Central memory CD4-positive, alpha-beta T cell (primary cell): ENCODE data around the gene OTUD5.
A peak's percentile ranks its signal among the peaks of the same experiment; 100 is the strongest.
"Not testable (repeated sequence)": the region's sequence is repeated elsewhere in the genome, so short reads cannot be mapped to it uniquely, and the experiment has no call there.

Experiments used
- DNase-seq: peaks from one replicate; pipeline ENCODE4 v3.0.0; 2022
- total RNA-seq, 3 experiments: gene quantifications; one replicate each; lab custom pipeline; 2026; lab: John Stamatoyannopoulos, UW

Gene OTUD5
- total RNA-seq, result 93.6 to 114 (median 97.2) reads per million in 3 experiments

DNA sequence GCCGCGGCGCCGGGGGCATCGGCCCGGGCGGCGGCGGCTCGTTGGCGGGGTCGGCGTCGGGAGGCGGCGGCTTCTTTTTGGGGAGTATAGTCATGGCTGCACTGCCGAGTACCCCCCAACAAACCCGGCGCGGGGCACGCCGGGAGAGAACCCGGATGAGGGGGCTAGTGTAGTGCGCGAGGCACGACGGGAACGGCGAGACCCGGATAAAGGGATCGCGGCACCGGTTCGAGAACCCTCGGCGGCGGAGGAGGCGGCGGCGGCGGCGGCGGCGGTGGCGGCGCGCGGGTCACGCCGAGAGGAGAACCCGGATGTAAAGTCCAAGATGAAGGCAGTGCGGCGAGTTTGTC is at the start of gene OTUD5:
Gene OTUD5 (minus strand): TSS at position 131 of the 350 bp plus-strand sequence. CDS start 37 bp downstream, at position 94.
- no peak for DNase-seq

- DNase-seq, result no peak
Measured at GRCh38 chrX:49003696-49004095, 46.3 kb upstream of the OTUD5 start.

DNA sequence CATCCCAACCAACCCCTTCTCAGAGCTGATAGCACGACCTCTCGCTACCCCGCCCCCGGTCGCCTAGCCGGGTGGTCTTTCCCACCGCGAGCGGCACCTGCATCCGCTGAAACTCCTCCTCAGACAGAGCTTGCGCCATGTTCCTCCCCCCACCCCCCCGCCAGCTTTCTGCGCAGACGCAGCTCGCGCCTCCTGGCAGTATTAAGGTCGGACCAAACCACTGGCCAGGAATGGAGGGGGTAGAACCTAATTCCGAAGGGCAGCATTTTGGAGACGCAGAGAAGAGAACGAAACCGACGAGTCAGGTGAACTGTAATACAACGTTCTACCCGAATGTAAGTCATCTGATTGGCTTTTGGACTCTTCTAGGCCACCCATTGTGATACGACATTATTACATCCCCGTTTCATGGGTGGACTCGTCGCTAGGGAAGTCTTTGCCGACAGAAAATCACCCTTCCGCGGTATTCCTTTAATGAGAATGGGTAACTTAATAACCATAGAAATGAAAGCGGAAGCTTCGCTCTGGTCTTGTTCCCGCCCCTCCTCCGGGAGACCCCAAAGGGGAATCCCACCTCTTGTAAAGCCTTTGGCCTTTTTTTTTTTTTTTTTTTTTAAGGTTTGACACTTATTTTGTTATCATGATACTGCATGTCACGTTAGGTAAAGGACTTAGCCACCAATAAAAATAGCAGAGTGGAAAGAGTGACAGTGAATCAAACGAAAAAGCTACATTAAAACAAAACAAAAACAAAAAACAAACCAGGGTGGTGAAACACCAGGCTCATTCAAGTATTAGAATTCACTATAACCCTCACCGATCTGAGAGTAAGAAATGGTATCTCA is 44.9 kb upstream of the OTUD5 start, which contains the start of gene GRIPAP1:
Gene GRIPAP1 (minus strand): TSS at position 174 of the 845 bp plus-strand sequence. CDS start 35 bp downstream, at position 139.
- peak; percentile 83 for DNase-seq

DNA sequence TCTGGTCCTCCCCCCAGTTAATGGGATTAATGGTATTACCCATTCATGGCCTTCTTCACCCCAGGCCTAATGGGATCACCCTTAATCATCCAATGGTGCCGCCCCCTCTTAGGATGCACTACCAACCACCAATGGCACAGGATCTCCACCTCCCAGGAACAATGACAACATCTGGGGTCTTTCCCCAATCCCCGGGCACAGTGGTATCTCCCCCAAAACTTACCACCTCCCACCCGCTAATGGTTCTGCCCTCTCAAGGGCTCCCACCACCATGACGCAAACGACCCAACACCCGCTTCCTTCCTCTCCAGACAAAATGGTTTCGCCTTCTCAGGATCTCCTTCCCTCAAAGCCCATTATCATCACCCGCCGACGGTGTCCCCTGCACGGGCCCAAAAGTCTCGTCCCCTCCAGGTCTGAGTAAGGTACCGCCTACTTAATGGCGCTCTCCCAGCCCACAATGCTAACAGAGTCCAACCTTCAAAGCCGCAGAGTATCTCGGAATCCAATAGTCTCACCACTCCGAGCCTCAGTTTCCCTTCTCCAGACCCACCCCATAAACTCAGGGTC is 44.2 kb upstream of the OTUD5 start:
- DNase-seq, result peak; percentile 70

- no peak for DNase-seq
Measured at GRCh38 chrX:49000636-49001035, 43.2 kb upstream of the OTUD5 start.

DNA sequence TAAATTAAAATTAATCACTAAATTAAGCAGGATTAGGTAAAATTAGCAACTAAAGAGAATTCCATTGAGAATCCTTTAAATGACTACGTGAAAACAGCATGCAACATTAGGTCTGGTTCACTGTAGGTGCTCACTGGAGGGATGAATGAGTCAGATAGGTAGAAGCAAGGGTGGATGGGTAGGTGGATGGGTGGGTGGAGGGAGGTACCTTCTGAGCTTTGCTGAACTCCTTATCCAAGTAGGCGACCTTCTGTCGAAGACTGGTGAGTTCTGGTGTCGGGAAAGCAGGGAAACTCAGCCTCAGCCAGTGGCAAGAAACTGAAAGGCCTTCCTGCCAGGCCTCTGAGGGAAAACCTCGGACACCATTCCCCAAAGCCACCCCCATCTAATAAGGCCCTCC is 41.6 kb upstream of the OTUD5 start:
- no peak for DNase-seq

DNA sequence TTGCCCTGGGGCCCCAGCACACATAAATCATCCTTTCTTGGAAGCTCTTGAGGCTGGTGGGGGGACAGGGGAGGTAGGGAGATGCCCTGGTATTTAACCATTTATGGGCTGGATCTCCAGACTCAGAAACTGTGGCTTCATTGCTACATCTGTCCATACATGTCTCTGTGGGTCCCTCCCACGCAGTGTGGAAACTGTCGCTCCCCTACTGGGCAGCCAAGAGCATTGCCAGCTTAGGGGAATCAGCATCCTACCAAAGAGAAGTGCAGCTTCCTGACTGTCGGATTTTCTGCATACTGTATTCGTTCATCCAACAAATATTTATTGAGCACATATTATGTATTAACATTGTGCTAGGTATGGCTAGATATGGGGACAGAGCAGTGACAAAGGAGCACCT is 41.0 kb upstream of the OTUD5 start:
- no peak for DNase-seq

GRCh38 chrX:48997865-48998264 is 40.5 kb upstream of the OTUD5 start:
- DNase-seq, result no peak

GRCh38 chrX:48997455-48997854 is 40.0 kb upstream of the OTUD5 start:
- no peak for DNase-seq

DNA sequence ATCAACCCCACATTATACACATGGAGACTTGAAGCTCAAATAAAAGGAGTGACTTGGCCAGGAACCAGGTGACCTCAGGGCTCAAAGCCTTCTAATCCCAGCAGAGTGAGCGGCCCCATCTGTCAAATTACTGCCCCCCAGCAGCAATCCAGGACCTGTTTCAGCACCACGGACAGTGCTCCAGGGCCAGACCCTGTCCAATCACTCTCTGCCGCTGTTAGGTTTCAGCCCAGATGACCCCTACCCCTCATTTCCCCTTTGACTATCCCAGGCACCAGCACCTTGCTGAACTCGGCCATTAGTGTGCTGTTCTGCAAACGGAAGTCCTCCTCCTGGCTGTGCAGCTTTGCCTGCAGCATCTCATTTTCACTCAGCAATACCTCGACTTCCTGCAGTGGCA is 39.6 kb upstream of the OTUD5 start:
- DNase-seq, result no peak

- no peak for DNase-seq
Measured at GRCh38 chrX:48992341-48992740, 34.9 kb upstream of the OTUD5 start.

DNA sequence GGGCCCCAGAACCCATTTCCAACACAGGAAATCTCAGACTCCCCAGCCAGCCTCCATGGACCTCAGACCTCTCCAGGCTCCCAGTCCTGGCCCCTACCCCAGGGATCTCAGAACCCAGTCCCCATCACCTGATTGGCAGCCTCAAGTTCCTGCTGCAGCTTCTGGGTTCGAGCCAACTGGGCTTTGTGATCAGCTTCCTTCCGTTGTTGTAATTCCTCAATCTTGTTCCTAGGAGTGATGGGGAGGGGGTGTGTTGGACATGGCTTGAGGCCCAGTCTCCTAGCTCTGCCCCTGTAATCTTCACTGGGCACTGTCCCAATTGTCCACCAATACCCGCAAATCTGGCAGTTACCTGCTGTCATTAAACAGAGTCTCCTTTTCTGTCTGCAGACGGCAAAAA is 32.1 kb upstream of the OTUD5 start:
- no peak for DNase-seq

- no peak for DNase-seq
Measured at GRCh38 chrX:48983896-48984295, 26.5 kb upstream of the OTUD5 start.

DNA sequence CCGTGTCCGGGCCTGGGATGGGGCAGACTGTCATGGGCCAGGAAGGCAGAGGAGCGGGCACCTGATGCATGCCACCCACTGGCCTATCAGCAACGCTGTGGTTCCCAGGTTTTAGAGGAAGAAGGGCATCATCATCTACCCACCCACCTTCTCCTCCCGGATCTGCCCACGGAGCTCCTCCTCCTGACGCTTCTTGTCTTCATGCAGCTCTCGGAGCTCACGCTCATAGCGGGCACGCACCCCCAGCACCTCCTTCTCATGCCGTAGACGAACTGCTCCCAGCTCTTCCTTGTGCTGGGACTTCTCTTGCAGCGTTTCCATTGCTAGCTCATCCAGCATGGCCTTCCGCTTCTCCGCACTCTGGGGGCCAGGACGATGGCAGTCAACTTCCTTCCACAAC is 25.7 kb upstream of the OTUD5 start:
- no peak for DNase-seq

DNA sequence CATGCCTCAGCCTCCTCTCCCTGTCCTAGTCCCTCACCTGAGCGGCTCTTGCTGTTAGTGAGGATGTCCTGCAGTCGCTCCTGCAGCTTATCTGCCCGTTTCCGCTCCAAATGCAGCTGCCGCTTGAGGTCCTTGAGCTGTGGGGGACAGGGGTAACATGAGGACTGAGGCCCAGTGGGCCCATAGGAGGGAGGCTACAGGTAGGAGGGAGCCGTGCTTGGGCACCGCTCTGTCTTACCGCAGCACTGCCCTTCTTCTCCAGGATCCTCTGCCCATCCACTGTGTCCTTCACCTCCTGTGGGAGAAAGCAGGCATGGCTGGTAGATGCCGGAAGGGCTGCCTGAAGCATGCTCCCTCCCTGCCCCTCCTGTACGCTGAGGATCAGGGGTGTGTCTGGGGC is 23.8 kb upstream of the OTUD5 start:
- no peak for DNase-seq

DNA sequence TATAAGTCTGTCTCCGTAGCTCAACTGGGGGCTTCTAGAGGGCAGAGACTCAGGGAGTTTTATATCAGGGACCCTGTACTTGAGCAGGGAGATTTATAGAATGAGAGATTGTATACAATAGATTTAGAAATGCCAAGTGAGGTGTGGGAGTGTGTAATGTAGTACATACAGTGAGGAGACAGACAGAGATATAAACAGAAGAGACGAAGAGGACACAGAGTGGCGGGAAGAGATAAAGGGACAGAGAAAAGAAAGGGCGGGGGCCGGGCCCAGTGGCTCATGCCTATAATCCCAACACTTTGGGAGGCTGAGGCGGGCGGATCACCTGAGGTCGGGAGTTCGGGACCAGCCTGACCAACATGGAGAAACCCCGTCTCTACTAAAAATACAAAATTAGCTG is 22.9 kb upstream of the OTUD5 start:
- not testable (repeated sequence) for DNase-seq

DNA sequence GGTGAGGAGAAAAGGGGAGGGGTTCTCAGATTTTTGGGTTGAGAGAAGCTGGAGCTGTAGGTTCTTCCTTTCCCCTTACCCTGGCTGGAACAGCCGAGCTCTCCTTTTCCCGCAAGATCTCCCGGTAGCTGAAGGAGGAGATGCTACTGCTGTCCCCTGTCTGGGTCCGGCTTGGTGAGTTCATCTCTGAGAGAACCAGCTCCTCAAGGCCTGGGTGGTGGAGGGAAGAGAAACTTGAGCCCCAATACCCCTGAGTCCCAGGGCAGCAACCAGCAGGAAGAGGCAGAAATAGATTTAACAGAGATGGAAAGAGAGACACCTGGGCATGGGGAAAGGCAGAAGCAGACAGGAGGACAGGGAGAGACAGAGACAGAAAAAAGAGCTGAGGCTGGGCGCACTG is 20.8 kb upstream of the OTUD5 start:
- no peak for DNase-seq

GRCh38 chrX:48976086-48976485 is 18.7 kb upstream of the OTUD5 start:
- DNase-seq, result no peak

- no peak for DNase-seq
Measured at GRCh38 chrX:48975541-48975940, 18.1 kb upstream of the OTUD5 start.

- DNase-seq, result no peak
Measured at GRCh38 chrX:48975041-48975440, 17.6 kb upstream of the OTUD5 start.

- no peak for DNase-seq
Measured at GRCh38 chrX:48974574-48974973, 17.2 kb upstream of the OTUD5 start.

DNA sequence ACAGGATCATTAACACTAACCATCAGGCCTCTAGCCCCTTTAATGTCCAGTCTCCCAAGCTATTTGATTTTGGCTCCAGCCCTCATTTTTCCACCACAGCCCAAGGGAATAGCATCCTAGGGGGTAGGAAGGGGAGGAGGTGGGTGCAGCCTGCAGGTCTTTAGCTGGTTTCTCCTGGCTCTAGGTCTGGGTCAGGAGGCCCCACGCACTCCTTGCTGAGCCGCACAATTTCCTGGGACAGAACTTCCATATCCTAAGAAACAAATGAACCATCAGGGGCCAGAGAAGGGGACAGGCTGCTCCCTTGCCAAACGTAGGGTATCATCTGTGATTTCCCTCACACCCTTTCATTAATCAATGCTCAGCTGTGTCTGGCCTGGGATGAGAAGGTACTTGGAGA is 16.6 kb upstream of the OTUD5 start:
- no peak for DNase-seq

- no peak for DNase-seq
Measured at GRCh38 chrX:48972220-48973164, 15.1 kb upstream of the OTUD5 start.
